Bone marrow (tissue), 2 donors: Measurements from ENCODE around the gene ZBTB7C.

Source experiments
- DNase-seq, 2 donors: peaks; one replicate each; lab custom pipeline; 2025; lab: John Stamatoyannopoulos, UW

ZBTB7C gene

DNA sequence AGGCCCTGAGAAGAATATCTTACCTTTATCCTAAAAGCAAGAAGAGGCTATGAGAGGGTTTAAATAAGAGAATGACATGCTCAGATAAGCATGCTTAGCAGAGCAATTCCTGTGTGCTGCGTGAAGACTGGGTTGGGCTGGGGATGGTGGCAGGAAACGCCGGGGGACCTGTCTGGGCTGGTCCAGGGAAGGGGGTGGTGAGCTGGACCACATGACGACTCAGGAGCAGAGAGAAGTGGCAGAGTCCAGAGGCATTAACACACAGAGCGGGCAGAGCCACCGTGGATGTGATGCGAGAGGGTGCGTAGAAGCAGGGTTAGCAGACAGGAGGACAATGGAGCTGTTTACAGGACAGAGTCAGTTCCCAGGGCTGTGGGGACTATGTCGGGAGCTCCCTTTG lies 84.5 kb downstream of the ZBTB7C start:
- no peak for DNase-seq

GRCh38 chr18:48323151-48323550 lies 86.0 kb downstream of the ZBTB7C start:
- DNase-seq = no peak

DNA sequence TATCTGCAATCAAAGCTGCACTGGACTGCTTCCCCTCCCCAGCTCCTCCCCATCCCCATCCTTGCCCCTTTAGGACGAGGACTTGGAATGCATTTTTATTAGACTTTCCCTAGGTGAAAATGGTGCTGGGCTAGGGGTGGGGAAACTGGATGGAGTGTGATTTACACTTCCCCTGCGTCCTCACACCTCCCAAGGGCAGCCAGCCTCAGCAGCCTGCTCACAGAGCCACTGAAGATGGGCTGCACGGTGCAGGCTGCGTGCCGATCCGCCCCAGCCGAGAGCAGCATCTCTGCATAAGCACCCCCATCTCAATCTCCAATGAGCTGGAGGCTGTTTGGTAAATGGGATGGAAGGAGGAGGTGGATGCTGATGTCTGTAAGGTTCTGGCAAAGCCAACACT lies 87.6 kb downstream of the ZBTB7C start:
- DNase-seq = no peak

- DNase-seq = no peak
Observed at GRCh38 chr18:48321121-48321520, 88.1 kb downstream of the ZBTB7C start.

GRCh38 chr18:48320639-48320945 lies 88.6 kb downstream of the ZBTB7C start:
- DNase-seq = no peak

DNA sequence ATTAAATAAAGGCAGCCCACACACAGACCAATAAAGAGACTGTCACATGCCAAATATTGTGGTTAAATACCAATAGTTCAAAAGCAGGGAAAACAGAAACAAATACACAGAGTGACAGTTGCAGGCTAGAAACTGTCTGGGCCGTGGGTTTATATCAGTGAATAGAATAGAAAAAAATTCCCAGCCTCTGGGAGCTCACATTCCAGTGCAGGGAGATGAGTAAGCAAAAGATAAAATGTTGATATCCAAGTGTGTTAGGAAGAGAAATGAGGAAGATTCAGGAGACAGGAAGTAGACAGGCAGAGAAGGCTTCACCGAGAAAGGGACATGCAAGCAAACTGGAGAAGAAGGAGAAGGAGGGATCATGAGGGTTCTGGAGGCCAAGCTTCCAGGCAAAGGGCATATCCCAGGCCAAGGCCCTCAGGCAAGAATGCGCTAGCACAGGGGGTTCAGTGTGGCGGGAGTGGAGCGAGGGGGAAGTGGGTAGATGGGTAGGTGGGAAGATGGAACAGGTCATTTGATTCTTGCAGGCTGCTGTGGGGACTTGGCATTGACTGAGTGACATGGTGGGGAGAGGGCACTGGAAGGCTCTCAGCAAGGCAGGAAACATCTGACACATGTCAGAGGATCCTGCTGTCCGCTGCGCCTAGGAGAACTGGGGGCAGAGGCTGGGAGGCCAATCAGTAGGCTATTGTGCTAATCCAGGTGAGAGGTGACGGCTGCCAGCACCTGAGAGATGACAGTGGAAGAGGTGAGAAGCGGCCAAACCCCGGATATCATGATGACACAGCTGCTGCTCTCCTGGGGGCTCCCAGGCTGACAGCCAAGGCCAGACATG lies 89.2 kb downstream of the ZBTB7C start:
- DNase-seq = no peak

GRCh38 chr18:48318436-48318835 lies 90.7 kb downstream of the ZBTB7C start:
- DNase-seq = no peak

DNA sequence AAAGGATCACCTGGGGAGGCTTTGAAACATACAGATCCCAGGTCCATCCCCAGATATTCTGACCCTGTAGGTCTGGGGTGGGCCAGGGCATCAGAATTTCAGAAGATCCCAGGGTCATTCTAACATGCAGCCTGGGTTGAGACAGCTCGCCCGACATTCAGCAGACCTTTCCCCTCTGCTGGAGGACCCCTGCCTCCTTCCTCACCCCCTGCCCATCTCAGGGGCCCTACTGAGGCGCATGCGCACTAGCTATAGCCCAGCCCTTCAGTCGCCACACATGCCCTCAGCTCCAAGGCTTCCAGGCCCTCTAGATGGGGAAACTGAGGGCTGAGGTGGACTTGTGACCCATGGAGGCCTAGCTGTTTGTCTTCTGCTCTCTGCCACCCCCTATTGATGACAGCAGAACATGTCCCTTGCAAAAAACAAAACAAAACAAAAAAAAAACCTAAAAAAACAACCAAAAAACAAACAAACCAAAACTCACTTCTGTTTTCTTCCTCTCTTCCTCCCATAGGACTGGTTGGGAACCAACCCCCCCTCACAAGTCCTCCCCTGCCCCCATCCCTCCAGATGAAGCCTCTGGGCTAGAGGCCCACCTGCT lies 91.3 kb downstream of the ZBTB7C start:
- no peak for DNase-seq

GRCh38 chr18:48316177-48316576 lies 93.0 kb downstream of the ZBTB7C start:
- DNase-seq = no peak

GRCh38 chr18:48314690-48315089 lies 94.5 kb downstream of the ZBTB7C start:
- DNase-seq = no peak

GRCh38 chr18:48313792-48314191 lies 95.4 kb downstream of the ZBTB7C start:
- DNase-seq = no peak

GRCh38 chr18:48312066-48312465 lies 97.1 kb downstream of the ZBTB7C start:
- no peak for DNase-seq

GRCh38 chr18:48310999-48311398 lies 98.2 kb downstream of the ZBTB7C start:
- no peak for DNase-seq

GRCh38 chr18:48310353-48310752 lies 98.8 kb downstream of the ZBTB7C start:
- no peak for DNase-seq

DNA sequence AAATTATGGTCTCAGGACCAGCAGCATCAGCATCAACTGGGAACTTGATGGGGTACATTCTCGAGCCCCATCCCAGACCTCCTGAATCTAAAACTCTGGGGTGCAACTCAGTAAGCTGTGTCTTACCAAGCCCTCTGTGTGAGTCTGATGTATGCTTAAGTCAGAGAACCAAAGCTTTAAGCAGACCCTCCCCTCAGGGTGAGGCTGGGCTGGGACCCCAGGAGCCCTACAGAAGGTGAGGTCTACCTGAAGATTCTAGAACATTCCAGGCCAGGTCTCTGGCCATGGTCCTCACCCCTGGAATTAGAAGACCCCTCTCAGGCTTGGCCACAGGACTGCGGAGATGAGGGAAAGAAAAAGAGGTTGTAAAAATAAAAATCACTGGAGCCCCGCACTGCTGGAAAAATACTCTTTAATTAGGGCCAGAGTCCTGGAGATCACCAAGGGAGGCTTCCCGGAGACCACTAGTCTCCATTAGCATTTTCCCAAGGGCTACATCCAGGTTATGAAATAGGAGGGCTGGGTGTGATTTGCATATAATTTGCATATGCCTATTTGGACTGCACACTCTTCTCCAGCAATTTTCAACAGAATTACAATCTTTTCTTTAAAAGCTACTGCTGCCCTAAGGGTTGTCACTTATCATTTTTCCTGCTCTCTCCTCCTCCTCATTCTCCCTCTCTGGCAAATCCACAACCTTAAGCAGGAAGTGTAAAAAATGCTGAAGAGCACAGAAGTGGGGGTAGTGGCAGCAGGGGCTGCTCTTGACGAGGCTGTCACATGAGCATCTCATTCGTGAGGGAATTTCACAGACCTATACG lies 100.2 kb downstream of the ZBTB7C start:
- DNase-seq = no peak

DNA sequence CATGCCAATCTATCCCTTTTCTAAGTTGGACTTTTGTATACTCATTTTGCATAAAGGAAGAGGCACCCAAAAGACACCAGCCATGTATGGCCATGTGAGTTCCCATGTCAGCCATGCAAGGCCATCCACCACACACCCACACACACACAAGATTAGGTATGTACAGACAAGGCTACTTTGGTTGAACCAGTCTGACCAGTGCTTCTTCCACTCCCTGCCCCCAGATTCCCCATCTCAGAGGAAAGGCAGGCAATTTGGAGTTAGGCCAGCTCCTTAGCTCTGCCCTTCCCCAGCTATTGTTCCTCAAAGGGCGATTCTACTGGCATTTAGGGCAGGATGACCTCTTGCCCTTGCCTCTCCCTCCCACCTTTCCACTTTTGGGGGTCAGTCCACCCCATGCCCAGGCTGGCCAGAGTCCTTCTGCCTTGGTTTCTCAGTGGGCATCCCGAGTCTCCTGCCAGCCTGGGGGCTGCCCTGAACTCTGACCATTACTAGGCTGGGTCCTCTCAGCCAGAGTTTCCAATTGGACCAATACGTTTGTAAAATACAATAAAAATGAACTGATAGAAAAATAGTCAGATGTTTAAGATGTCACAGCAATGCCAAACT lies 101.1 kb downstream of the ZBTB7C start:
- no peak for DNase-seq

GRCh38 chr18:48306838-48307237 lies 102.3 kb downstream of the ZBTB7C start:
- no peak for DNase-seq

GRCh38 chr18:48304906-48305693 lies 104.1 kb downstream of the ZBTB7C start:
- DNase-seq = no peak

- DNase-seq = no peak
Observed at GRCh38 chr18:48303883-48304282, 105.3 kb downstream of the ZBTB7C start.

GRCh38 chr18:48302736-48303135 lies 106.4 kb downstream of the ZBTB7C start:
- no peak for DNase-seq

GRCh38 chr18:48300463-48300961 lies 108.7 kb downstream of the ZBTB7C start:
- peak in 1 of 2 donors; percentile 4 for DNase-seq

GRCh38 chr18:48297139-48297538 lies 112.0 kb downstream of the ZBTB7C start:
- no peak for DNase-seq
